HepG2 (cell line): ENCODE results near the gene ATOH8. TPM values are rescaled to one million over a fixed set of nuclear protein-coding genes. Genes with fewer than 3 reads are reported as not detected.

Experiments
- CHD2 ChIP-seq: IDR thresholded peaks from 2 replicates; pipeline ENCODE4 v1.6.1; 2011; ENCODE audit warnings: low read depth, low read length, improper control_type of control experiment
- CREB1 ChIP-seq, 2 experiments: fragments of 450-650 bp in 1 of 2; IDR thresholded peaks; 2 replicates each; pipeline ENCODE4 v1.6.1; 2016 to 2017; ENCODE audit warnings: control low read depth in 1 of 2, mild to moderate bottlenecking in 1 of 2, missing compliant biosample characterization in 1 of 2, missing genetic modification characterization in 1 of 2
- DMAP1 ChIP-seq: IDR thresholded peaks from 2 replicates; pipeline ENCODE4 v1.6.1; 2016
- FOXO1 ChIP-seq: sonication (generic); formaldehyde crosslinking; IDR thresholded peaks from 2 replicates; pipeline ENCODE4 v1.4.0; 2020; ENCODE audit warnings: missing genetic modification reagents
- GPN1 ChIP-seq: sonication (generic); formaldehyde crosslinking; IDR thresholded peaks from 2 replicates; pipeline ENCODE4 v1.5.1; 2020; ENCODE audit warnings: missing genetic modification reagents, borderline replicate concordance
- HDAC2 ChIP-seq: sonication (generic); formaldehyde crosslinking; IDR thresholded peaks from 2 replicates; pipeline ENCODE4 v1.4.0; 2020; ENCODE audit warnings: missing genetic modification reagents
- HNRNPL ChIP-seq: fragments of 200-400 bp; formaldehyde crosslinking; IDR thresholded peaks from 2 replicates; pipeline ENCODE4 v1.6.1; 2017; ENCODE audit warnings: mild to moderate bottlenecking, low read depth, low read length
- HNRNPUL1 ChIP-seq: fragments of 200-400 bp; formaldehyde crosslinking; IDR thresholded peaks from 2 replicates; pipeline ENCODE4 v1.6.1; 2017; ENCODE audit warnings: low read depth, mild to moderate bottlenecking, low read length, moderate library complexity
- KDM4B ChIP-seq: sonication (generic); formaldehyde crosslinking; IDR thresholded peaks from 2 replicates; pipeline ENCODE4 v1.4.0; 2020; ENCODE audit warnings: missing genetic modification reagents
- MAFK ChIP-seq, 2 experiments: IDR thresholded peaks in 1 of 2; conservative IDR thresholded peaks in 1 of 2; 2 replicates each; pipeline ENCODE4 v1.6.1; 2011; ENCODE audit warnings: improper control_type of control experiment in 2 of 2, low read length in 2 of 2
- NFE2L1 ChIP-seq: sonication (generic); formaldehyde crosslinking; IDR thresholded peaks from 2 replicates; pipeline ENCODE4 v1.4.0; 2020; ENCODE audit warnings: missing genetic modification reagents, mild to moderate bottlenecking, borderline replicate concordance
- NFYC ChIP-seq: IDR thresholded peaks from 2 replicates; pipeline ENCODE4 v1.6.1; 2016; ENCODE audit warnings: missing genetic modification reagents, missing compliant biosample characterization
- REL ChIP-seq: sonication (generic); formaldehyde crosslinking; conservative IDR thresholded peaks from 2 replicates; pipeline ENCODE4 v1.8.0; 2022; ENCODE audit warnings: mild to moderate bottlenecking, missing genetic modification reagents, moderate library complexity
- RFX1 ChIP-seq: fragments of 450-650 bp; IDR thresholded peaks from 2 replicates; pipeline ENCODE4 v1.6.1; 2017
- RFXANK ChIP-seq: IDR thresholded peaks from 2 replicates; pipeline ENCODE4 v1.6.1; 2016
- SP5 ChIP-seq: IDR thresholded peaks from 2 replicates; pipeline ENCODE4 v1.6.1; 2016; ENCODE audit warnings: low read depth, borderline replicate concordance
- TGIF2 ChIP-seq: IDR thresholded peaks from 2 replicates; pipeline ENCODE4 v1.6.1; 2016; ENCODE audit warnings: control low read depth, missing compliant biosample characterization
- ZBTB43 ChIP-seq: sonication (generic); formaldehyde crosslinking; conservative IDR thresholded peaks from 2 replicates; pipeline ENCODE4 v1.4.0; 2020; ENCODE audit warnings: missing genetic modification reagents
- ZNF142 ChIP-seq: sonication (generic); formaldehyde crosslinking; IDR thresholded peaks from 2 replicates; pipeline ENCODE4 v1.4.0; 2020; ENCODE audit warnings: missing genetic modification reagents
- ZNF3 ChIP-seq: IDR thresholded peaks from 2 replicates; pipeline ENCODE4 v1.7.0; 2017; ENCODE audit warnings: inconsistent platforms
- ZNF850 ChIP-seq: sonication (generic); formaldehyde crosslinking; conservative IDR thresholded peaks from 2 replicates; pipeline ENCODE4 v1.9.0; 2021; ENCODE audit warnings: mild to moderate bottlenecking, missing genetic modification reagents
- polyA plus RNA-seq, 8 experiments: library from polyadenylated mRNA; depleted of rRNA in 3 of 8; stranded (reverse) in 7 of 8; unstranded in 1 of 8; fragments of >200 nt; fragmentation: Illumina TruSeq in 4 of 8; extraction: Trizol in 4 of 8; gene quantifications; 2 replicates each; pipeline versions ENCODE4 v1.2.1 to v1.2.3, GENCODE V29; 2011 to 2016; ENCODE audit warnings: low read depth in 4 of 8, missing spikeins in 1 of 8, mixed read lengths in 1 of 8; ENCODE audit not compliant: insufficient read depth in 1 of 8
- total RNA-seq, 5 experiments: library from RNA; depleted of rRNA; stranded (reverse); fragments of >200 nt; fragmentation: Illumina TruSeq; extraction: Trizol; gene quantifications; 2 replicates each; pipeline ENCODE4 v1.2.3, GENCODE V29; 2016; ENCODE audit warnings: low read depth in 1 of 5
- TF ChIP-seq, protein P1 (sequence below): sonication (generic); formaldehyde crosslinking; IDR thresholded peaks from 2 replicates; pipeline ENCODE4 v1.4.0; 2020; ENCODE audit warnings: missing genetic modification reagents

ATOH8 gene
- total and polyA plus RNA-seq, 2 of the 13 experiments (the other 11 are each of a cell fraction or from before 2014, with no cell fraction given) = 0.13 to 0.61 TPM

- TF ChIP-seq SP5 (CRISPR knock-in tag) = no peak
- no peak for TF ChIP-seq RFXANK (CRISPR knock-in tag)
- no peak for TF ChIP-seq ZNF3 (CRISPR knock-in tag)
- peak; percentile 84 for TF ChIP-seq HNRNPL
- TF ChIP-seq ZNF142 (CRISPR knock-in tag) = 0 out of 2 replicates have a peak, but pooled peaks have one; percentile 42
- 0 out of 2 replicates have a peak, but pooled peaks have one; percentile 80 for TF ChIP-seq REL (CRISPR knock-in tag)
- TF ChIP-seq FOXO1 (CRISPR knock-in tag) = peak; percentile 32; the same call in 1 of the 2 replicates
- TF ChIP-seq, protein P1, sequence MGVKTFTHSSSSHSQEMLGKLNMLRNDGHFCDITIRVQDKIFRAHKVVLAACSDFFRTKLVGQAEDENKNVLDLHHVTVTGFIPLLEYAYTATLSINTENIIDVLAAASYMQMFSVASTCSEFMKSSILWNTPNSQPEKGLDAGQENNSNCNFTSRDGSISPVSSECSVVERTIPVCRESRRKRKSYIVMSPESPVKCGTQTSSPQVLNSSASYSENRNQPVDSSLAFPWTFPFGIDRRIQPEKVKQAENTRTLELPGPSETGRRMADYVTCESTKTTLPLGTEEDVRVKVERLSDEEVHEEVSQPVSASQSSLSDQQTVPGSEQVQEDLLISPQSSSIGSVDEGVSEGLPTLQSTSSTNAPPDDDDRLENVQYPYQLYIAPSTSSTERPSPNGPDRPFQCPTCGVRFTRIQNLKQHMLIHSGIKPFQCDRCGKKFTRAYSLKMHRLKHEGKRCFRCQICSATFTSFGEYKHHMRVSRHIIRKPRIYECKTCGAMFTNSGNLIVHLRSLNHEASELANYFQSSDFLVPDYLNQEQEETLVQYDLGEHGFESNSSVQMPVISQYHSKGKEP (CRISPR knock-in tag) = no peak
- TF ChIP-seq MAFK (conservative IDR thresholded peaks at IDR 0.05 in 1 of 2, IDR thresholded peaks at IDR 0.05 in 1 of 2; ENCODE audit: low read length in 2 of 2) = no peak
- no peak for TF ChIP-seq NFYC
- TF ChIP-seq GPN1 (CRISPR knock-in tag) = no peak
- peak; percentile 42; the same call in 1 of the 2 replicates for TF ChIP-seq ZBTB43 (CRISPR knock-in tag)
- no peak for TF ChIP-seq HNRNPUL1
- no peak for TF ChIP-seq CREB1 (IDR thresholded peaks at IDR 0.05)
- no peak for TF ChIP-seq CREB1 (CRISPR knock-in tag; IDR thresholded peaks at IDR 0.05)
- no peak for TF ChIP-seq KDM4B (CRISPR knock-in tag)
- no peak for TF ChIP-seq TGIF2 (CRISPR knock-in tag)
- TF ChIP-seq DMAP1 (CRISPR knock-in tag) = peak; percentile 69; the same call in 1 of the 2 replicates
- TF ChIP-seq NFE2L1 (CRISPR knock-in tag) = no peak
- TF ChIP-seq CHD2 = no peak
- TF ChIP-seq HDAC2 (CRISPR knock-in tag) = no peak
- TF ChIP-seq RFX1 = no peak
- TF ChIP-seq ZNF850 (CRISPR knock-in tag) = no peak
These were observed 18.4 kb downstream of the ATOH8 start (continued) for GRCh38 chr2:85772019-85772745.
